HepG2 (cell line): Measurements from ENCODE around the gene RGR. TPM values are rescaled to one million over a fixed set of nuclear protein-coding genes. Genes with fewer than 3 reads are reported as not detected.

Experiments used
- ATAC-seq: fragments of 200-7000 bp; cut with Tn5 transposase; 3 replicates; pipeline ENCODE4 v1.9.1; 2020; ENCODE audit warnings: mild to moderate bottlenecking, moderate library complexity
- BruUV-seq: library from RNA; stranded (reverse); fragments of 400-500 nt; replicated peaks from 2 replicates; lab custom pipeline; 2021; lab: Mats Ljungman, UMichigan
- CTCF ChIA-PET: fragments of 300-600 bp; formaldehyde crosslinking; extraction: SDS; loops from one replicate; lab custom pipeline; 2021; ENCODE audit warnings: low total read pairs, inconsistent platforms, low intra/inter-chr PET ratio; lab: Yijun Ruan, JAX
- POLR2A ChIA-PET: fragments of 350-600 bp; sonication (Branson Sonifier 250); formaldehyde crosslinking; loops from one replicate; lab custom pipeline; 2020; ENCODE audit warnings: antibody characterized with exemption, inconsistent platforms; lab: Yijun Ruan, JAX
- DNase-seq: peaks from one replicate; pipeline ENCODE4 v3.0.0-alpha.2; 2015; ENCODE audit warnings: low spot score
- FAIRE-seq: peaks from 3 replicates; lab custom pipeline; 2011; peaks lifted over from hg19 to GRCh38; lab: Jason Lieb, UNC
- H2AFZ ChIP-seq: one replicate; pipeline ENCODE4 v1.6.1; 2011; ENCODE audit warnings: low read length, inconsistent platforms
- H3K27ac ChIP-seq: fragments of 300-600 bp; 3 replicates; pipeline ENCODE4 v1.8.0; 2011; ENCODE audit warnings: mixed run types, mild to moderate bottlenecking, mixed read lengths, low read length, inconsistent platforms; ENCODE audit not compliant: insufficient read depth; ENCODE audit errors: extremely low read length
- H3K27me3 ChIP-seq, 2 experiments: fragments of 200-600 bp in 1 of 2; 2 replicates in 1 of 2; 3 replicates in 1 of 2; pipeline versions ENCODE4 v1.6.0 to v1.8.0; 2011; ENCODE audit warnings: low read length in 2 of 2, mild to moderate bottlenecking in 2 of 2, moderate library complexity in 2 of 2, inconsistent platforms in 1 of 2; ENCODE audit not compliant: insufficient read depth in 2 of 2, control insufficient read depth in 1 of 2
- H3K36me3 ChIP-seq, 2 experiments: fragments of 200-600 bp in 1 of 2; replicated peaks in 1 of 2; 2 replicates in 1 of 2; 3 replicates in 1 of 2; pipeline versions ENCODE4 v1.5.1 to v1.8.0; 2011; ENCODE audit warnings: low read length in 2 of 2, inconsistent platforms in 1 of 2; ENCODE audit not compliant: insufficient read depth in 2 of 2, control insufficient read depth in 1 of 2
- H3K4me1 ChIP-seq: 2 replicates; pipeline ENCODE4 v1.5.1; 2012; ENCODE audit warnings: low read length, inconsistent platforms; ENCODE audit not compliant: insufficient read depth
- H3K4me2 ChIP-seq: 2 replicates; pipeline ENCODE4 v1.6.0; 2011; ENCODE audit warnings: low read depth, low read length, inconsistent platforms
- H3K4me3 ChIP-seq, 3 experiments: fragments of 200-600 bp in 1 of 3; sonication (generic), shearing (Covaris generic) in 1 of 3; replicated peaks in 1 of 3; 2 replicates each; pipeline ENCODE4 v1.5.1; 2011 to 2016; ENCODE audit warnings: low read length in 3 of 3, inconsistent platforms in 2 of 3, low read depth in 2 of 3, mild to moderate bottlenecking in 2 of 3, control low read depth in 1 of 3, mixed read lengths in 1 of 3; ENCODE audit not compliant: insufficient read depth in 1 of 3
- H3K79me2 ChIP-seq: one replicate; pipeline ENCODE4 v1.6.1; 2011; ENCODE audit warnings: low read length, inconsistent platforms; ENCODE audit not compliant: insufficient read depth
- H3K9ac ChIP-seq: 2 replicates; pipeline ENCODE4 v1.6.0; 2011; ENCODE audit warnings: mild to moderate bottlenecking, low read depth, low read length, inconsistent platforms; ENCODE audit not compliant: insufficient read depth
- H3K9me3 ChIP-seq: 2 replicates; pipeline ENCODE4 v1.5.1; 2012; ENCODE audit warnings: mild to moderate bottlenecking, low read length
- H4K20me1 ChIP-seq: 2 replicates; pipeline ENCODE4 v1.6.0; 2011; ENCODE audit warnings: inconsistent platforms, mild to moderate bottlenecking, low read length, moderate library complexity; ENCODE audit not compliant: insufficient read depth
- CCDC6 ChIP-seq: sonication (generic); formaldehyde crosslinking; IDR thresholded peaks from 2 replicates; pipeline ENCODE4 v1.8.1; 2022; ENCODE audit warnings: mild to moderate bottlenecking, missing genetic modification reagents, moderate library complexity
- ETV6 ChIP-seq: sonication (generic); formaldehyde crosslinking; conservative IDR thresholded peaks from 2 replicates; pipeline ENCODE4 v1.4.0; 2020; ENCODE audit warnings: missing genetic modification reagents
- HHEX ChIP-seq: IDR thresholded peaks from 2 replicates; pipeline ENCODE4 v1.6.1; 2016; ENCODE audit warnings: control low read depth
- MED1 ChIP-seq: sonication (generic); formaldehyde crosslinking; IDR thresholded peaks from 2 replicates; pipeline ENCODE4 v1.4.0; 2020; ENCODE audit warnings: missing genetic modification reagents
- PHF5A ChIP-seq: IDR thresholded peaks from one replicate; pipeline ENCODE4 v1.6.1; 2018; ENCODE audit warnings: low read depth, missing genetic modification reagents; ENCODE audit not compliant: unreplicated experiment
- POLR2A ChIP-seq, 2 experiments: IDR thresholded peaks; 2 replicates each; pipeline ENCODE4 v1.6.1; 2011; ENCODE audit warnings: low read depth in 2 of 2, low read length in 2 of 2, mild to moderate bottlenecking in 1 of 2, moderate library complexity in 1 of 2; ENCODE audit not compliant: insufficient read depth in 1 of 2
- RBAK ChIP-seq: sonication (generic); formaldehyde crosslinking; IDR thresholded peaks from 2 replicates; pipeline ENCODE4 v1.5.1; 2020; ENCODE audit warnings: mild to moderate bottlenecking, missing genetic modification reagents
- SYNCRIP ChIP-seq: fragments of 200-400 bp; formaldehyde crosslinking; IDR thresholded peaks from 2 replicates; pipeline ENCODE4 v1.6.1; 2018; ENCODE audit warnings: mild to moderate bottlenecking, low read depth, low read length; ENCODE audit not compliant: insufficient read depth
- TFDP1 ChIP-seq: IDR thresholded peaks from 2 replicates; pipeline ENCODE4 v1.6.1; 2016; ENCODE audit warnings: missing compliant biosample characterization, missing genetic modification reagents, borderline replicate concordance
- TFE3 ChIP-seq: IDR thresholded peaks from 2 replicates; pipeline ENCODE4 v1.6.1; 2016
- ZNF180 ChIP-seq: sonication (generic); formaldehyde crosslinking; IDR thresholded peaks from 2 replicates; pipeline ENCODE4 v1.4.0; 2020; ENCODE audit warnings: low read depth, missing genetic modification reagents, borderline replicate concordance
- ZNF275 ChIP-seq: sonication (generic); formaldehyde crosslinking; IDR thresholded peaks from 2 replicates; pipeline ENCODE4 v1.8.0; 2022; ENCODE audit warnings: missing genetic modification reagents, mild to moderate bottlenecking, inconsistent platforms, borderline replicate concordance
- ZNF567 ChIP-seq: sonication (generic); formaldehyde crosslinking; IDR thresholded peaks from 2 replicates; pipeline ENCODE4 v1.8.1; 2023; ENCODE audit warnings: mild to moderate bottlenecking, missing genetic modification reagents, borderline replicate concordance
- WGBS: methylation state at CpG from one replicate; pipeline ENCODE4 v1.1.6; 2017; ENCODE audit warnings: low lambda C conversion rate; 5-methylcytosine and 5-hydroxymethylcytosine counted together
- in situ Hi-C: cut with HindIII; loops from 2 replicates; pipeline ENCODE4 v1.10.0; 2017; ENCODE audit warnings: low pct_unique_long_range_greater_than_20kb; ENCODE audit not compliant: extremely low pct_ligation_motif_present
- intact Hi-C: fragments of 100-400 bp; cut with micrococcal nuclease; formaldehyde crosslinking; loops from one replicate; pipeline ENCODE4 v1.10.0; 2022; ENCODE audit not compliant: unreplicated experiment
- polyA plus RNA-seq, 8 experiments: library from polyadenylated mRNA; depleted of rRNA in 3 of 8; stranded (reverse) in 7 of 8; unstranded in 1 of 8; fragments of >200 nt; fragmentation: Illumina TruSeq in 4 of 8; extraction: Trizol in 4 of 8; gene quantifications; 2 replicates each; pipeline versions ENCODE4 v1.2.1 to v1.2.3, GENCODE V29; 2011 to 2016; ENCODE audit warnings: low read depth in 4 of 8, missing spikeins in 1 of 8, mixed read lengths in 1 of 8; ENCODE audit not compliant: insufficient read depth in 1 of 8
- total RNA-seq, 5 experiments: library from RNA; depleted of rRNA; stranded (reverse); fragments of >200 nt; fragmentation: Illumina TruSeq; extraction: Trizol; gene quantifications; 2 replicates each; pipeline ENCODE4 v1.2.3, GENCODE V29; 2016; ENCODE audit warnings: low read depth in 1 of 5
- TF ChIP-seq, protein P1 (sequence below): sonication (generic); formaldehyde crosslinking; IDR thresholded peaks from 2 replicates; pipeline ENCODE4 v1.4.0; 2020; ENCODE audit warnings: missing genetic modification reagents, borderline replicate concordance
- TF ChIP-seq, protein P2 (sequence below): sonication (generic); formaldehyde crosslinking; IDR thresholded peaks from 2 replicates; pipeline ENCODE4 v1.4.0; 2020; ENCODE audit warnings: missing genetic modification reagents, borderline replicate concordance

RGR gene
- total and polyA plus RNA-seq, 2 of the 13 experiments (the other 11 are each of a cell fraction or from before 2014, with no cell fraction given) = 0.69 to 0.71 TPM

GRCh38 chr10:84197643-84198042, 47.2 kb upstream of the RGR start:
- FAIRE-seq (no peak), ATAC-seq (no peak), DNase-seq (no peak)
- H3K9ac ChIP-seq = no peak overlapping the region
- no peak overlapping the region for H2AFZ ChIP-seq
- no peaks in the 10 kb centered on the region for H3K9me3 ChIP-seq
- in situ Hi-C loops = no loop called here
- H3K4me1 ChIP-seq = no peaks in the 10 kb centered on the region
- no peak overlapping the region for H3K4me3 ChIP-seq
- no peaks in the 10 kb centered on the region for H3K36me3 ChIP-seq
- no peaks in the 10 kb centered on the region for H3K79me2 ChIP-seq
- intact Hi-C loops = no loop called here
- H3K27ac ChIP-seq = no peak overlapping the region
- no peak overlapping the region for H3K4me2 ChIP-seq
- 0% methylated on average over 3 of the region's 5 CpGs for WGBS
- peaks cover 9 to 63% of the 10 kb centered on the region in 2 experiments for H3K27me3 ChIP-seq
- ChIA-PET POLR2A (no interaction called here), CTCF (no interaction called here)
- H4K20me1 ChIP-seq = no peaks in the 10 kb centered on the region
- no TSS peak for BruUV-seq
- TF ChIP-seq HHEX (CRISPR knock-in tag) (no peak), ZNF275 (CRISPR knock-in tag) (no peak), TFDP1 (CRISPR knock-in tag) (no peak), MED1 (no peak), CCDC6 (no peak), ZNF567 (no peak), RBAK (CRISPR knock-in tag) (no peak), SYNCRIP (no peak), ZNF180 (CRISPR knock-in tag) (no peak), PHF5A (CRISPR knock-in tag) (no peak), ETV6 (CRISPR knock-in tag) (no peak), TFE3 (CRISPR knock-in tag) (no peak), POLR2A (IDR thresholded peaks at IDR 0.05; ENCODE audit: insufficient read depth in 1 of 2, low read depth in 2 of 2, low read length in 2 of 2) (no peak)
- TF ChIP-seq, protein P1, sequence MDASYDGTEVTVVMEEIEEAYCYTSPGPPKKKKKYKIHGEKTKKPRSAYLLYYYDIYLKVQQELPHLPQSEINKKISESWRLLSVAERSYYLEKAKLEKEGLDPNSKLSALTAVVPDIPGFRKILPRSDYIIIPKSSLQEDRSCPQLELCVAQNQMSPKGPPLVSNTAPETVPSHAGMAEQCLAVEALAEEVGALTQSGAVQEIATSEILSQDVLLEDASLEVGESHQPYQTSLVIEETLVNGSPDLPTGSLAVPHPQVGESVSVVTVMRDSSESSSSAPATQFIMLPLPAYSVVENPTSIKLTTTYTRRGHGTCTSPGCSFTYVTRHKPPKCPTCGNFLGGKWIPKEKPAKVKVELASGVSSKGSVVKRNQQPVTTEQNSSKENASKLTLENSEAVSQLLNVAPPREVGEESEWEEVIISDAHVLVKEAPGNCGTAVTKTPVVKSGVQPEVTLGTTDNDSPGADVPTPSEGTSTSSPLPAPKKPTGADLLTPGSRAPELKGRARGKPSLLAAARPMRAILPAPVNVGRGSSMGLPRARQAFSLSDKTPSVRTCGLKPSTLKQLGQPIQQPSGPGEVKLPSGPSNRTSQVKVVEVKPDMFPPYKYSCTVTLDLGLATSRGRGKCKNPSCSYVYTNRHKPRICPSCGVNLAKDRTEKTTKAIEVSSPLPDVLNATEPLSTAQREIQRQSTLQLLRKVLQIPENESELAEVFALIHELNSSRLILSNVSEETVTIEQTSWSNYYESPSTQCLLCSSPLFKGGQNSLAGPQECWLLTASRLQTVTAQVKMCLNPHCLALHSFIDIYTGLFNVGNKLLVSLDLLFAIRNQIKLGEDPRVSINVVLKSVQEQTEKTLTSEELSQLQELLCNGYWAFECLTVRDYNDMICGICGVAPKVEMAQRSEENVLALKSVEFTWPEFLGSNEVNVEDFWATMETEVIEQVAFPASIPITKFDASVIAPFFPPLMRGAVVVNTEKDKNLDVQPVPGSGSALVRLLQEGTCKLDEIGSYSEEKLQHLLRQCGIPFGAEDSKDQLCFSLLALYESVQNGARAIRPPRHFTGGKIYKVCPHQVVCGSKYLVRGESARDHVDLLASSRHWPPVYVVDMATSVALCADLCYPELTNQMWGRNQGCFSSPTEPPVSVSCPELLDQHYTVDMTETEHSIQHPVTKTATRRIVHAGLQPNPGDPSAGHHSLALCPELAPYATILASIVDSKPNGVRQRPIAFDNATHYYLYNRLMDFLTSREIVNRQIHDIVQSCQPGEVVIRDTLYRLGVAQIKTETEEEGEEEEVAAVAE = no peak
- TF ChIP-seq, protein P2, sequence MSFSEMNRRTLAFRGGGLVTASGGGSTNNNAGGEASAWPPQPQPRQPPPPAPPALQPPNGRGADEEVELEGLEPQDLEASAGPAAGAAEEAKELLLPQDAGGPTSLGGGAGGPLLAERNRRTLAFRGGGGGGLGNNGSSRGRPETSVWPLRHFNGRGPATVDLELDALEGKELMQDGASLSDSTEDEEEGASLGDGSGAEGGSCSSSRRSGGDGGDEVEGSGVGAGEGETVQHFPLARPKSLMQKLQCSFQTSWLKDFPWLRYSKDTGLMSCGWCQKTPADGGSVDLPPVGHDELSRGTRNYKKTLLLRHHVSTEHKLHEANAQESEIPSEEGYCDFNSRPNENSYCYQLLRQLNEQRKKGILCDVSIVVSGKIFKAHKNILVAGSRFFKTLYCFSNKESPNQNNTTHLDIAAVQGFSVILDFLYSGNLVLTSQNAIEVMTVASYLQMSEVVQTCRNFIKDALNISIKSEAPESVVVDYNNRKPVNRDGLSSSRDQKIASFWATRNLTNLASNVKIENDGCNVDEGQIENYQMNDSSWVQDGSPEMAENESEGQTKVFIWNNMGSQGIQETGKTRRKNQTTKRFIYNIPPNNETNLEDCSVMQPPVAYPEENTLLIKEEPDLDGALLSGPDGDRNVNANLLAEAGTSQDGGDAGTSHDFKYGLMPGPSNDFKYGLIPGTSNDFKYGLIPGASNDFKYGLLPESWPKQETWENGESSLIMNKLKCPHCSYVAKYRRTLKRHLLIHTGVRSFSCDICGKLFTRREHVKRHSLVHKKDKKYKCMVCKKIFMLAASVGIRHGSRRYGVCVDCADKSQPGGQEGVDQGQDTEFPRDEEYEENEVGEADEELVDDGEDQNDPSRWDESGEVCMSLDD (CRISPR knock-in tag) = no peak
